ENCODE measurements around the gene ACADSB.

The ACADSB gene

DNA sequence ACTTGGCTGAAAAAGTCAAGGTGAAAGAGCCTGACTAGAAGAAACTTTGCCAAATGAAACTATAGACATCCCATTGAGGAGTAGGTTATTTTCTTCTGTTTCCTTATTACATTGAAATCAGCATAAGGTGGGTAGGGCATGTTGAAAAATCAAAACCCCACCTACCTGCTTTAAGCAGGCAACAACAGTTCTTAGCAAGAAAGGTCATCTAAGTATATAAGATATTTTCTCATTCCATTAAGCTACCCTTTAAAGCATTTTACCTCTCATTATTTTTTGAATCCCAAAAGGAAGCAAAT, 30.8 kb downstream of the ACADSB start:
- no peak for DNase-seq (ENCODE audit: low read depth, low spot score)

DNA sequence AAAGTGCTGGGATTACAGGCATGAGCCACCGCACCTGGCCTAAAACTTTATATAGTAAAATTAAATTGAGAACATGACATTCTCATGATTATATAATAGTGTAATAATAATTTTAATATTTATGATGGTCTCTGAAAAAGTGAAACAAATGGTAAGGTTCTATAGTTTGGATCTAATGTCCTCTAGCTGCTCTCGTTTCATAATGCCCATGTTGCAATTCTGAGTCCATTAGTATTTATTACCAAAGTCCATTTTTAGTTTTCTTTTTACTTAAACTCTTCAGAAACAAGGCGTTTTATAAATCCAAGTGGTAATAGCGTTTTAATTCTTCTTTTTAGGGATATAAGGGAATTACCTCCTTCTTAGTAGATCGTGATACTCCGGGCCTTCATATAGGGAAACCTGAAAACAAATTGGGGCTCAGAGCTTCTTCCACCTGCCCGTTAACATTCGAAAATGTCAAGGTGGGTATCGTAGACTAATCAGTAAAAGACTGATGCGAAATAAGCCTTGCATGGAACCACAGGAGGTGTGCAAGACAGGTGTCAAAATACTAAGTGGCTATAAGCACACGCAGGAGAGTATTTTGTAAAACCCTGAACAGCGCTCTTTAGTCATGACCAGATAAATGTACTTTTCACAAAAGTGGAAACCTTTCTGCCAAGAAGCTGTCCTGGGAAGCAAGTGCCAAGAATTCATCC, 34.1 kb downstream of the ACADSB start:
- DNase-seq (ENCODE audit: low read depth, low spot score): no peak

DNA sequence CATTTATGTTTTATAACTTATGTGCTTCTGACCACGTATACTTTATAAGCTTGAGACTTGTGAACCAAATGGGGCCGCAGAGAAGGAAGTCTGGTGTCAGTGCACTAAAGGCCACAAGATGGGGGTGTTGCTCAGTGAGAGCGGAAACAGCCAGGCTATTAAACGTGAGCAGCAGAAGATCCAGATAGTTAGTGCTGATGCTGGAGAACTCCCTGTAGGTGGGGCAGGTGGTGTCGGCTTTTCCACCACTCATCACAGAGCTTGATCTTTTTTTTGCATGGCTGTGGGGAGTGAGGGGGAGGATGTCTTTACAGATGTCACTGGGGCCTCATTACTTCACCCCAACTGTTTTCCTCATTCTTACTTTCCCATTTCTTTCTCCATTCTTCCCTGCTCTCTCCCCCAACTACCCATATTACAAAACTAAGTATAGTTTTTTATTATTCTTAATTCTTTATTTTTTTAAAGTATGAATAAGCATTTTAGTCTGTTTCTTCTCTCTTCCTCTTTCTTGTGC, 34.7 kb downstream of the ACADSB start:
- peak; percentile 77 for DNase-seq (ENCODE audit: low read depth, low spot score)

DNA sequence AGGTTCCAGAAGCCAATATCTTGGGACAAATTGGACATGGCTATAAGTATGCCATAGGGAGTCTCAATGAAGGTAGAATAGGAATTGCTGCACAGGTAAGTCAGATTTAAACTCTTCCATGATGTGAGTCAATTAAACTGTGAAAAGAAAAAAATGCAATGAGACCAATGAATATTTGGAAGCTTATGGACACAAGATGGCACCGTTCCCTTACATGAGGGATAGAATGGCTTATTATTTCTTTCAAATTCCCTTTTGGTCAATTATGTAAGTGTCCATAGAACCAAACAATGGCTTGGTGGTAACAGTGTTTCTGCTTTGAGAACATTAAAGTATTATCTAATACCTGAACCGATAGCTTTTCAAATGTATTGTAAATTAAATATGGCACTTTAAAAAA, 35.6 kb downstream of the ACADSB start:
- DNase-seq (ENCODE audit: low read depth, low spot score): peak; percentile 19

DNA sequence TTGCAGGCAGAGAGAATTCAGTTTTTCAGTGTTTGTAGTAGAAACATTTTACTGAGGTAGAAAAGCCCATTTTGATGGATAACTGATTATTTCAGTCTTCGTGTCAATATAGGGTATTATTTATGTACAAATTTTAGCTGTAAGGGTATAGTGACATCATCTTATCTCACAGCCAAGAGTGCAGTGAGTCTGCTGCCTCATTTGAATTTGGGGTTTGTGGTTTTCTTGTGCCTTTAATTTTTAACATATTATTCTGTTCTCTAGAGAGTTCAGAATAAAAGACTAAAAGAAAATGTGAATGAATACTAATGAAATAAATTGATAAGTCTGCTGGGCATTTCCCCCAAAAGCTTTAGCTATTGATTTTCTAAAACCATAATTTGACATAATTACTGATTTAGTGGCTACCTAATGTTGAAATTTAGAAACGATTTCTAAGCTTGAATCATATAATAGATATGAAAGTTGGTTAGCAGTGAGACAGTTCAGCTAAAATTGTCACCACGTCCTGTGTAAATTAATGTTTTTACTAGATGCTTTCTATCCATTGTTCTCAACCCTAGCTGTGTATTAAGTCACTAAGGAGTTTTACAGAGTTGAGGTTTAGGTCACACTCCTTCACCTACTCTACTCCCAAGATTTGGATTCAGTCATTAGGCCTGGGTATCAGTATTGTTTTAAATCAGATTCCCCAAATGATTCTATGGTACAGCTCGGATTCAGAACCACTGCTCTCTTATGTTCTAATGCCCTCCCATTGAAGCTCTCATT, 37.3 kb downstream of the ACADSB start:
- DNase-seq (ENCODE audit: low read depth, low spot score): no peak

DNA sequence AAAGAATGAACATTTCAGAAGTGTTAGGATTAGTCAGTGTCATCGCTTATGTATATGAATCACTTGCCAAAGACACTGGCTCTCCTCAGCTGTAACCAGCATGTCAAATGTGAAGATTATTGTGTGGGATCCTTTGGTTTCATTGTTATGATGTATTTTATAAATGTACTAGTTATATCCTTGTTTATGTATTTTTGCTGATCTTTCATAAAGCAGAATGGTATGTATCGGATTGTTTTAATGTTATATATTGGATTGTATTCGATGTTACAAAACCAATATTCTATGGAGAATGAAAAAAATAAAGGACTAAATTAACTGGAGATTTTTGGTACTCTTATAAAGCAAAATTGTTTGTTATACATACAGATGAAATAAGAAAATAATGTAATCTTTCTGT, 49.2 kb downstream of the ACADSB start:
- DNase-seq (ENCODE audit: low read depth, low spot score): no peak

DNA sequence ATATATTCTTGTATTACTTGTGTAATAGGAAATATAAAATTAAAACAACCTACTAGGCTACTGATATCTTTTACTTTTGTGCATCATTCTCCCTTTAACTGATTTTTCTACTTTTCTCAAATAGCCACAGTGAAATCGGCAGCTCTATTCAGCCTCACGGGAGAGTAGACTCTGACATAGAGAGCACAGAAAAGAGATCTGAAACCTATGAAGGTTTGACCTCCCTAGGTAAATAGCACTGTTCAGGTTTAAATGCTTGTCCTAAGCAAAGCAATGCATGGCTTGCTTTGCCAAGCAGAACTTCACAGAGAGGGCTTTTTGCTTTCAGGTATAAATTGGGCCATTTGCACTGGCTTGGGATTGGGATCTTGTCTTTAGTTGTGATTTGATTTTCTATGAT, 53.1 kb downstream of the ACADSB start:
- DNase-seq (ENCODE audit: low read depth, low spot score): no peak

DNA sequence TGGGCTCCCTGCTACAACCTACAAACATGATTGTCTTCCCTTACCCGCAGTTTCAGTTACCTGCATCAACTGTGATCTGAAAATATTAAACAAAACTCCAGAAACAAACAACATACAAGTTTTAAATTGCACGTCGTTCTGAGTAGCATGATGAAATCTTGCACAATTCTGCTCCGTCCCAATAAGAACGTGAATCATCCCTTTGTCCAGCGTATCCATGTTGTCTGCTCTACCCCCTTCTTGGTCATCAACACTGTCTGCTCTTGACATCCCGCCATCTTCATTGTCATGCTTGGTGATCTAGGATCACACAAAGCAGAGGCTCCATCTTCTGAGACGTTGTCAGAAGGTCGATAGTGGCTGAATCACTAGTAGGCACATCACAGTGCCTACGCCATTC, 53.9 kb downstream of the ACADSB start:
- DNase-seq (ENCODE audit: low read depth, low spot score): no peak

DNA sequence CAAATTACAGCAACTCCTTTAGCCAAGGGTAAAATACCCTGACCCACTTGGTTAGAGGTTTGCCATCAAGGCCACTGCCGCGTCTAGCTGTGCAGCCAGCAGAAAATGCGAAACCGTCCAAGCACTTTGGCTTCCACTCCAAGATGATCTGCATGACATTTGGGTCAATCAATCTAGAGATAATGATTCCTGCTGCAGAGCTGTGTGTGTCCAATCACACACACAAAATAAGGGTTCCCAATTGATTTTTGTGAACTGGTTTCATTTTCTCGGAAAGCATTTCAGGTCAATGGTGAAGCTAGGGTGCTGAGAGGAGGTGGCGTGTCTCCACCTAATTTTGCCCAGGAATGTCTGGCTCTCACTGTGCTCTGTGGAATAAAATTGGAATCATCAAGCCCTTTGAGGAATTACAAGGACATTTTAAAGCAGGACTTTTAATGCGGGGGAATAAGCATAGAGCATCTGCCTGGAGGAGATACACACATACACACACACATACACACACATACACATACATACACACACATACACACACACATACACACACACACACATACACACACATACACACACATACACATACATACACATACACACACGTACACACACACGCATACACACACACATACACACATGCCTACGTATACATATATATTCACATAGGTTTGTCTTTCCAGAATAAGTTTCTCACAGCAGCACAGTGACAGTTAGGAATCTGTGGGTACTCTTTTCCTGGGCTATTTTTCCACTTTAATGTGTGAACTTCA, 59.5 kb downstream of the ACADSB start:
- no peak for DNase-seq (ENCODE audit: low read depth, low spot score)

DNA sequence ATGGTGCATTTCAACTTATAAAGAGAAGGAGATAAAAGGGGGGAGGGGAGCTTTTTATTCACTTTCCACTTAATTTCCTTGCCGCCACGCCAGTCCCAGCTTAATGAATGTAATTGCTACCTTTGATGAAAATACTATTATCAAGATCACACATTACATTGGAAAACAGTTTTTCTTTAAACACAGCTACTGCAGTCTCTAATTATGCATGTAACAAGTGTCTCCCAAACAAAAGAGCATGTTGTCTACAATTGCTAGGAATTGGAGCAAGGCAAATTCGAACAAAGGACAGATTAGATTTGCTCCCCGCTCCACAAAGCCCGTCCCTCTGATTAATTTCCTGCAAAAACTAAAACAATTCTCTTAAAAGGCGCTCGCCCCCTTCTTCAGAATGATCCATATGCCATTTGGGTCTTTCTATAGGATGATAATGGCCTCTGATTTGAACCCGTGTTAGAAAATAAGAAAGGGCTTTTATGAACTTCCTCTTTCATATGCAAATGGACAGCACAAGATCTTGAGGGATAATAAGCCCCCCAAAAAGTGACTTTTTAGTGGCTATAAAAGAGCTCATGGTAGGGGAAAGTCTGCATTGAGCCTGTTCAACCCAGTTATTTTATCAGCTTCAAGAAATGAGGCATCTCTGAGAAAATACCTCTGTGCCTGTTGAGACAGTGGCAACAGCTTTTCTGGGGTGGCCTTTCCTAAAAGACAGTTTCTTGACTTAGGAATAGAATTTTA, 60.6 kb downstream of the ACADSB start:
- DNase-seq (ENCODE audit: low read depth, low spot score): no peak

DNA sequence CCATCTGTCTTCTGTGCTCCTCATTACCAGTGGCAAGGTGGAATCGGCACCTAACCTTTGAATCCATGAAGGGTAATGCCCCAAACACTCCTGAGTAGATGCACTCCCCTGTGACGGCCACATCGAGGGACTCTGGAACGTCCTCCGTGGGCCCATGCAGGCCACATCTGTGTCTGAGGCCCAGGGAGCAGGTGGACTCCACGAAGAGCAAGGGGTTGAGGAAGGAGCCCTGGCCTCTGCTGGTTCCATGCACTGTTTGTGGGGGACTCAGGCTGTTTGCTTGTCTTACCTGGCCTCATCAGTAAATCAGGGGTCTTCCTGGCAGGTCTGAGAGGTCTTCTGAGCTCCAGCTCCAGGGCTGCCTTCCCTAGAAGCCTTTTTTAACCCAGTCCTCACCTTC, 64.4 kb downstream of the ACADSB start:
- no peak for DNase-seq (ENCODE audit: low read depth, low spot score)

DNA sequence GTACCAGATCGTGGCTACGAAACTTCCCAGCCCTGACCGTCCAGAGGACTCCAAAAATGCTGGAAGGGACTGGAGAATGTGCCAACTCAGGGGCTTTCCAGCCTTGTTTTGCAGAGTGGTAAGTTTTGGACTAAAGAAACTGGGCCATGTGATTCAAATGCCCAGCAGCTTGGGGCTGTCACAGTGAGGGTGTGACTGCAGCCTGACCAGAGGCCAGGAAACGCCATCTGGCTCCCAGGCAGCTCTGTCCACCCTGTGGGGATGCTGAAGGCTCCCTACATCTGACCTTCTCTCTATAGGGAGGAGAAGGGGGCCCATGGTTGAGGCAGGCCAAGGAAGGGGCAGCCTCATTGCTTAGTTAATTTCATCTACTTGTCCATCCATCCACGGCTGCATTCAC, 65.4 kb downstream of the ACADSB start:
- no peak for DNase-seq (ENCODE audit: low read depth, low spot score)

DNA sequence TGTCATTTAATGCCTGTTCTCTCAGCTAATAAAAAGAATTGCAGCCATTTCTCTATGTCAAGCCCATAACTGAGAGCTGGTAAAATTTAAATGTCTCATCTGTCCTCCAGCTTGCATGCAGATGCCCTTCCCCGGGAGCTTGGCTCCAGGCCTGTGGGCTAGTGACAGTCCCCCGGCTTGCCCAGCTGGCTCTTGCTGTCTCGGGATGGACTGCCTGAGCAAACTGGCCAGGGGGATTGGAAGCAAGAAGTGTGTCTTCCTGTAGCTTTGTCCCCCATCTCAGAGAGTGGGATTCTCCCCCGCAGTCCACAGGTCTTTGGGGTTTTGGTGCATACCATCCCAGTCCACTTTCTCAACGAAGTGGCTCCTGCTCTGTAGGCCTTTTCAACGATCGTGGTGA, 73.1 kb downstream of the ACADSB start:
- no peak for DNase-seq (ENCODE audit: low read depth, low spot score)

DNA sequence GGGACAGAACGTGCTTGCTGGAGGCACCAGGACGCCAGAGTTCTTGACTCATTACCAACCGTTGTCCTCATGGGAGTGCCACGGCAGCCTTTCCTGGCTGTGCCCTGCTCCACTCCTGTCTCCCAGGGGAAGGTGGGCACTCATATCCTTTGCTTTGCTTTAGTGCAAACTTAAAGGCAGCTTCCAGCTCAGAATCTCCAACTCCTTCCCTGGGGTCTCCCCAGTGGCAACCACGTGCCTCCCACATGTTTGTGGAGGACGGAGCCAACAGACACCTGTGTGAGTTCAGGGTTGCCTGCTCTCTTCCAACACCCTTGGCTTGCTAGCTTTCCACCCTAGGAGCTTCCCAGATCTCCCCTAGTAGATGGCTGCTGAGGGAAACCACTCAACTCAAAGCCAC, 75.0 kb downstream of the ACADSB start:
- no peak for DNase-seq (ENCODE audit: low read depth, low spot score)

DNA sequence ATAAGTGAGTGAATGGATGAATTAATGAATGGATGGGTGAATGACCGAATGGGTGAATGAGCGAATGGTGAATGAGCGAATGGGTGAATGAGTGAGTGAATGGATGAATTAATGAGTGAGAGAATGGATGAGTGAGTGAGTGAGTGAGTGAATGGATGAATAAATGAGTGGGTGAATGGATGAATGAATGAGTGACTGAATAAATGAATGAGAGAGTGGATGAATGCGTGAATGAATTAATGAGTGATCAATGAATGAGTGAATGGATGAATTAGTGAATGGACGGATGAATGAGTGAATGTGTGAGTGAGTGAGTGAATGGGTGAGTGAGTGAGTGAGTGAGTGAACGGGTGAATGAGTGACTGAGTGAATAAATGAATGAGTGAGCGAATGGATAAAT, 77.5 kb downstream of the ACADSB start:
- DNase-seq (ENCODE audit: low read depth, low spot score): no peak

DNA sequence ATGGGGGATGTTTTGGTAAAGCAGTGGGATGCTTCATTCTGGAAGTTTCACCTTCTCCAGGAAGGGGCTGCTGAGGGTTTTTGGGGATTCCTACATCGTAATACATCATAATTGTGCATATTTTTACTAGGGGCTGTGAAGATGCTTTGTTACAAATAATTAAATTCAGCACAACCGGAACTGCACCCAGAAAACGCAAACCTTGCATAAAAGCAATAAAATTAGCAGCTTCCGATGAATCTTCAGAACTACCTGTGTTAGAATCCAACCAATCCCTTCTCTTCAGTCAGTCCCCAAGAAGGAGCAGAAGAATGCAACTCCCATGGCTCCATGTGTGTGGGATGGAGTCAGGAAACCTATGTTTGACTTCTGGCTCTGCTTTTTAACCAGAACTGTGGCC, 78.5 kb downstream of the ACADSB start:
- no peak for DNase-seq (ENCODE audit: low read depth, low spot score)

DNA sequence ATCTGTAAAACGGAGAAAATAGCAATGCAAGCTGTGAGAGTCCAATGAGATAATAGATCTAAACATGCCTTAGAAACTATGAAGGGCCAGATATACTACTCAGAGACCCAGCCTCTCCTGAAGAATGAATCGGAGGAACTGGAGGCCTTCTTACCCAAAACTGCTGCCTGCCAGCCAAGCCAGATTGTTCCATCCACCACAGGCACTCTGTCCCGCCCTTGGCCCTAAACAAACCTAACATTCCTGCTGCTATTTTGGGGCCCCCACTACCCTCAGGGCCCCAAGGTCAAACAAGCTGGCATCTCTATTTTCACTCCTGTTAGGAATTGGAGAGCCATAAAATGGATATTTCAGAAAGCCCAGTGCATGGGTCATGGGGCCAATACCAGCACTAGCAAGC, 79.0 kb downstream of the ACADSB start:
- DNase-seq (ENCODE audit: low read depth, low spot score): no peak

DNA sequence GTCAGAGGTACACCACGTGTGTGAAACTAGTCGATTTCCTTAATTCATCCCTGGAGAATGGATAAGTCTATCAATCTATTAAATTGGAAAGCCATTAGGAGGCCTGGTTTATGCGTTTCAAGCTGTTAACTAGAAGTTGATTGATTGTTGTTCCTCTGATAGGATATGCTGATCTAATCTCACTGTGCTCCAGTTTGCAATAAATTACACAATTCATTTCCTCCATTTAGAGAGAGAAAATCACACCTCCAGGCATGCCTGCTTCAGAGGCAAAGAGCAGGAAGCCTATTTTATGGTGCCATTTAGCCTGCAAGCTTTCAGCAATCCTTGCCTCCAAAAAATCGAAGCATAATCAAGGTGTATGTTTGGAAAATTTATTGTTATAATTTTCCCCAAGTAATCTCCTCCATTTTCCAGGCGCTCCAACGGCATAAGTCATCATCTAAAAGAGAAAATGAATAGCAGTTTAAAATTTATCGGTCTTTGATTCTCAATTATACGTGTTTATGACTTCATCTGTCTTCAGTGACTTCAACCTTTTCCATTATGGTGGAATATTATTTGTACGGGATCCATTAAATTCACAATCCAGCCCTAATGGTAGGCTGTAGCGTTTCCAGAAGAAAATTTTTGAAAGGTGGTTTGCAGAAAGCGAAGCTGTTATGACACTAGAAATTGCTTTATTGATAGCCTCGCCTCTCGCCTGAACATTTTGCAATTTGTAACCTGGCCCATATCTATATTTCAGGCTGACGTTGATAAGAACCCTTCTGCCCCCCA, 84.0 kb downstream of the ACADSB start:
- DNase-seq (ENCODE audit: low read depth, low spot score): no peak

DNA sequence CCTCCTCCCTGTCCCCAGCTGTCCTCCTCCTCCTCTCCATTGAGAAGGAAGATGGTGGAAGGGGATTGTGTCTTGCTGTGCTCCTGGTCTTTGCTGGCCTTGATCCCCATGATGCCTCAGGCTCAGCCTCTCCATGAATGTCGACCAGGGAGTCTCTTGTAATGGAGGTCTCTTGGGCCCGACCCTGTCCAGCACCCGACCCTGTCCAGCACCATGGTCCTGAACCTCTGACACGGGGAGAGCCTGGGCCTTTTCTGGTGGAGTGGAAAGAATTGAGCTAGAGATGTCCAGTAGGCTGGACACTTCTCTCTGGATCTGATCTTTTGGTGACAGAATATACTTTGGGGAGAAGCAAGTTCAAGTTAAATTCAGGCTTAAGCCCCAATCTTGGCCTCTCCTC, 84.7 kb downstream of the ACADSB start:
- DNase-seq (ENCODE audit: low read depth, low spot score): no peak

DNA sequence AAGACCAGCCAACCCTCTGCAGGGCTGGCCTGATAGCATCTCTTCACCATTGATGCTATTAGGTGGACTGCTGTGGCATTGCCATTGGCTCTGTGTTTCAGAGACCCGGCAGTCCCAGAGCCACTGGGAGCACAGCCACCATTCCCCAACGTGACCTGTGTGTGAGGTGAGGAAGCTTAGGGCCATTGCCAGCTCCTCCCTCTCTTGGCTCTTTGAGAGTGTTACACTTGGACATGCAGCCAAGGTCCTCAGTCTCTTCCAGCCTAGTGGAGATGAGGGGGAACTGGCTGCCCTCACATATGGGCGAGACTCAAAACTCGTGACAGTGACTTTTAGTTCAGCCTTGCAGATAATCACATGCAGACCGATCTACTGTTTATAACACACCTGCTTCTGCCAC, 87.6 kb downstream of the ACADSB start:
- no peak for DNase-seq (ENCODE audit: low read depth, low spot score)

DNA sequence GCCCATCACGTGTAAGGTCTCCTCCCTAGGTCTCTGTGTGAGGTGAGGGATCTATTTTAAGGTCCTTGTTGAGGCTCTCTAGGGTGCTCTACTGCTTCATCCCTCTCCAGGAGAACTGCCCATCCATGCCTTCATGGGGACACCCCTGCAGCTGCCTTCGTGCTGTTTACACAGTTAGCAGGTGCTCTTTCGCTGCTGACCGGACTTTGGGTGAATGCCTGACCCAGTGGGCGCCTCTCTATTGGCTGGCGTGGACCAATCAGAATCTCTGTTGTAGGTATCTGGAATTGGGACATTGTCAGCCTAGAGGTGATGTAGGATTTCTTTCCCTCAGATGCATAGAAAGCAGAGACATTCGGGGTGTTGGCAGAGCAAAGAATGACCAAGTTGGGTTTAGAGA, 88.2 kb downstream of the ACADSB start:
- no peak for DNase-seq (ENCODE audit: low read depth, low spot score)

Measured in astrocyte of the hippocampus (primary cell).